ENCODE results near the gene ARHGAP22. TPM values are rescaled to one million over a fixed set of nuclear protein-coding genes. Genes with fewer than 3 reads are reported as not detected.
"Not testable (repeated sequence)": the region's sequence is repeated elsewhere in the genome, so short reads cannot be mapped to it uniquely, and the experiment has no call there.

ARHGAP22 gene
- total RNA-seq, 3 donors from 2014 or later (not counting 1 experiment from before 2014, with no cell fraction given) = 0.21 to 0.40 TPM; not detected in 1

DNA sequence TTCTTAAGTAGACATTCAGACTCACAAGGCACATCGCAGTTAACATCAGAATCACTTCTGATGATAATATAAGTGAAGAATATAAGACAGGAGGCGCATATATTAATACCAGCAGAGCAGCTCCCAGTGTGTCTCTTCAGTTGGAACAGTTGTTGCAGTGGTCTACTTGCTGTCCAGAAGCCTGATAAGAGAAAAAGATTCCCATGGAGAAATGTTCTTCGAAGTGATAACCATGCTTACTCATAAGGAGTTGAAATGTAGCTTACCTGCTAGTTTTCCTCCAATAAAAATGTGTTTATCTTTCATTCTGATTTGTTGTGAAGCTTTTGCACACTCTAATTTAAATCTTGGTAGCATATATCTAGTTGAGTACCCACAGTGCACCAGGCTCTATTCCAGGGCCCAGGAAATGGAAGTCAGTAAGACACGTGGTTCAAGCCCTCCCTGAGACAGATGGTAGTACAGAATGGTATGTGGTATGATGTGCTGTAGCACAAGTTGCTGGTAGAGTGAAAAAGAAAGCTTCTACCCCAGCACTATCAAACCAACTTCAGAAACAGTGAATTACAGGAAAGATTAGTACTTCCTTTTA lies 174.4 kb downstream of the ARHGAP22 start:
- H3K27ac ChIP-seq (ENCODE audit: low read length) = no peak overlapping the region
- H3K9me3 ChIP-seq (ENCODE audit: control insufficient read depth, insufficient read depth, low read length) = no peaks in the 10 kb centered on the region
- H3K36me3 ChIP-seq (ENCODE audit: control insufficient read depth, insufficient read depth, low read length) = peaks cover 10% of the 10 kb centered on the region
- DNase-seq (no peak), ATAC-seq (no peak)
- Mint-ChIP-seq H3K27me3 (ENCODE audit: low read depth in 2 of 2) (no peaks in the 10 kb centered on the region), H3K4me3 (no peak overlapping the region), H3K4me1 (no peaks in the 10 kb centered on the region), H3K9me3 (no peaks in the 10 kb centered on the region), H3K36me3 (peaks cover 7% of the 10 kb centered on the region), H3K27ac (no peak overlapping the region)
- no peaks in the 10 kb centered on the region for H3K27me3 ChIP-seq (ENCODE audit: control insufficient read depth, insufficient read depth, low read length)
- H3K4me1 ChIP-seq (ENCODE audit: control insufficient read depth, insufficient read depth, low read length) = no peaks in the 10 kb centered on the region
- intact Hi-C loops (cut with micrococcal nuclease) = no loop called here
- TF ChIP-seq, protein P1, sequence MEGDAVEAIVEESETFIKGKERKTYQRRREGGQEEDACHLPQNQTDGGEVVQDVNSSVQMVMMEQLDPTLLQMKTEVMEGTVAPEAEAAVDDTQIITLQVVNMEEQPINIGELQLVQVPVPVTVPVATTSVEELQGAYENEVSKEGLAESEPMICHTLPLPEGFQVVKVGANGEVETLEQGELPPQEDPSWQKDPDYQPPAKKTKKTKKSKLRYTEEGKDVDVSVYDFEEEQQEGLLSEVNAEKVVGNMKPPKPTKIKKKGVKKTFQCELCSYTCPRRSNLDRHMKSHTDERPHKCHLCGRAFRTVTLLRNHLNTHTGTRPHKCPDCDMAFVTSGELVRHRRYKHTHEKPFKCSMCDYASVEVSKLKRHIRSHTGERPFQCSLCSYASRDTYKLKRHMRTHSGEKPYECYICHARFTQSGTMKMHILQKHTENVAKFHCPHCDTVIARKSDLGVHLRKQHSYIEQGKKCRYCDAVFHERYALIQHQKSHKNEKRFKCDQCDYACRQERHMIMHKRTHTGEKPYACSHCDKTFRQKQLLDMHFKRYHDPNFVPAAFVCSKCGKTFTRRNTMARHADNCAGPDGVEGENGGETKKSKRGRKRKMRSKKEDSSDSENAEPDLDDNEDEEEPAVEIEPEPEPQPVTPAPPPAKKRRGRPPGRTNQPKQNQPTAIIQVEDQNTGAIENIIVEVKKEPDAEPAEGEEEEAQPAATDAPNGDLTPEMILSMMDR (IDR thresholded peaks at IDR 0.05) = no peak
- 81% methylated on average over 4 of the region's 4 CpGs for WGBS (ENCODE audit: insufficient coverage)
- H3K4me3 ChIP-seq (ENCODE audit: low read length) = no peak overlapping the region

DNA sequence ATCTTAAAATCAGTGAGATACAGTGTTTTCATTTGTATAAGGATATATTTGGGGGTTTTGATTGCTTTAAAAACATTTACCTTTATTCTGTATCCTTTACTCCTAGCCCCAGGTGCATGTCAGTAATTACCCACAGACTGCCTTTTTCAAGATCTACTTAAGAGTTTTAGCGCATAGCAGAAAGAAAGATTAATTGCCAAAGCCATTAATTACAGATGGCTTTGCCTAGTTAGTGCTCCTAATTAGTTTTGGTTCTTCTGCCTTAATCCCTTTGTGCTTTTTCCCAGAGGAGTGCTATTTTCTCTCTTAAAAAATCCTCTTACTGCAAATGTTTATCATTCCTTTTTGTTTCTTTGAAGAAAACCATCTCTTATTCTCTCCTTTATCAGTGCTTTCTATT lies 175.6 kb downstream of the ARHGAP22 start:
- ATAC-seq = no peak
- TF ChIP-seq, protein P1 (IDR thresholded peaks at IDR 0.05) = no peak
- 100% methylated on average over 1 of the region's 1 CpG for WGBS (ENCODE audit: insufficient coverage)
- H3K27ac Mint-ChIP-seq = no peak overlapping the region
- Histone ChIP-seq H3K36me3 (ENCODE audit: control insufficient read depth, insufficient read depth, low read length) (peaks cover 7% of the 10 kb centered on the region), H3K27me3 (ENCODE audit: control insufficient read depth, insufficient read depth, low read length) (no peaks in the 10 kb centered on the region), H3K4me1 (ENCODE audit: control insufficient read depth, insufficient read depth, low read length) (no peaks in the 10 kb centered on the region), H3K9me3 (ENCODE audit: control insufficient read depth, insufficient read depth, low read length) (no peaks in the 10 kb centered on the region), H3K27ac (ENCODE audit: low read length) (no peak overlapping the region), H3K4me3 (ENCODE audit: low read length) (no peak overlapping the region)
- no peak overlapping the region for H3K4me3 Mint-ChIP-seq
- DNase-seq = no peak
- intact Hi-C loops (cut with micrococcal nuclease) = no loop called here
- no peaks in the 10 kb centered on the region for H3K9me3 Mint-ChIP-seq
- H3K27me3 Mint-ChIP-seq (ENCODE audit: low read depth in 2 of 2) = no peaks in the 10 kb centered on the region
- H3K4me1 Mint-ChIP-seq = no peaks in the 10 kb centered on the region
- H3K36me3 Mint-ChIP-seq = peaks cover 7% of the 10 kb centered on the region

DNA sequence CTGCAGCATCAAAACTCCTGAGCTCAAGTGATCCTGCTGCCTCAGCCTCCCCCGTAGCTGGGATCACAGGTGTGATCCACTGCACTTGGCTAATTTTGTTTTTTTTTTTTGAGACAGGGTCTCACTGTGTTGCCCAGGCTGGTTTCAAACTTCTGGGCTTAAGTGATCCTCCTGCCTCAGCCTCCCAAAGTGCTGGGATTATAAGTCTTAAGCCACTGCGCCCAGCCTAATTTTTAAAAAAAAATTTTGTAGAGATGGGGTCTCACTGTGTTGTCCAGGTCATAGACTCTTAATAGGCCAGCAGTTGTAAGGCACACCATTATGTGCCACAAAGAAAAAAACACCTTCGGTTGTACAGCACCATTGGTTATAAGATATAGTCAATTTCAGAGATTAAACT lies 176.0 kb downstream of the ARHGAP22 start:
- Mint-ChIP-seq H3K27me3 (ENCODE audit: low read depth in 2 of 2) (no peaks in the 10 kb centered on the region), H3K4me1 (no peaks in the 10 kb centered on the region), H3K36me3 (peaks cover 7% of the 10 kb centered on the region), H3K9me3 (no peaks in the 10 kb centered on the region), H3K4me3 (no peak overlapping the region), H3K27ac (no peak overlapping the region)
- 100% methylated on average over 3 of the region's 3 CpGs for WGBS (ENCODE audit: insufficient coverage)
- no peaks in the 10 kb centered on the region for H3K9me3 ChIP-seq (ENCODE audit: control insufficient read depth, insufficient read depth, low read length)
- DNase-seq (no peak), ATAC-seq (no peak)
- TF ChIP-seq, protein P1 (IDR thresholded peaks at IDR 0.05) = no peak
- H3K4me3 ChIP-seq (ENCODE audit: low read length) = no peak overlapping the region
- no peak overlapping the region for H3K27ac ChIP-seq (ENCODE audit: low read length)
- intact Hi-C loops (cut with micrococcal nuclease) = no loop called here
- H3K36me3 ChIP-seq (ENCODE audit: control insufficient read depth, insufficient read depth, low read length) = peaks cover 7% of the 10 kb centered on the region
- H3K4me1 ChIP-seq (ENCODE audit: control insufficient read depth, insufficient read depth, low read length) = no peaks in the 10 kb centered on the region
- no peaks in the 10 kb centered on the region for H3K27me3 ChIP-seq (ENCODE audit: control insufficient read depth, insufficient read depth, low read length)

DNA sequence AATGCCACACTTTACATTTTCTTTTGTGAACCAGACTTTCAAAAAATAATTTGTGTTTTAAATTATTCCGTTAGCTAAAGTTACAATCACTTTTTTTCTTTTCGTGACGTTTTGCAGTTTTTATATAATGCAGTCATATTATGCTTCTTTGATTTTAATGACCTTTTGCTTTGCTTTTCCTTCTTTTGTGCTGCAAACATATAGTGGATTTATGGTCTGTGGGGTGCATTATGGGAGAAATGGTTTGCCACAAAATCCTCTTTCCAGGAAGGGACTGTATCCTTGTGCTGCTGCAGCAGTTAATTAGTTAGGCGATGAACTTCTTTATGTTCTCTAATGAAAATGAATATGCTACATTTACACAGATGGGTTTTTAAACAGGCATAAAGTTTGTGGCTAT lies 181.0 kb downstream of the ARHGAP22 start:
- 100% methylated on average over 4 of the region's 4 CpGs for WGBS (ENCODE audit: insufficient coverage)
- H3K9me3 Mint-ChIP-seq = no peaks in the 10 kb centered on the region
- Histone ChIP-seq H3K9me3 (ENCODE audit: control insufficient read depth, insufficient read depth, low read length) (no peaks in the 10 kb centered on the region), H3K4me3 (ENCODE audit: low read length) (no peak overlapping the region), H3K36me3 (ENCODE audit: control insufficient read depth, insufficient read depth, low read length) (peaks cover 7% of the 10 kb centered on the region), H3K27me3 (ENCODE audit: control insufficient read depth, insufficient read depth, low read length) (no peaks in the 10 kb centered on the region), H3K27ac (ENCODE audit: low read length) (no peak overlapping the region), H3K4me1 (ENCODE audit: control insufficient read depth, insufficient read depth, low read length) (no peaks in the 10 kb centered on the region)
- DNase-seq (no peak), ATAC-seq (no peak)
- TF ChIP-seq, protein P1 (IDR thresholded peaks at IDR 0.05) = no peak
- H3K27me3 Mint-ChIP-seq (ENCODE audit: low read depth in 2 of 2) = no peaks in the 10 kb centered on the region
- intact Hi-C loops (cut with micrococcal nuclease) = no loop called here
- H3K4me3 Mint-ChIP-seq = no peak overlapping the region
- H3K4me1 Mint-ChIP-seq = no peaks in the 10 kb centered on the region
- H3K36me3 Mint-ChIP-seq = peaks cover 7% of the 10 kb centered on the region
- H3K27ac Mint-ChIP-seq = no peak overlapping the region

DNA sequence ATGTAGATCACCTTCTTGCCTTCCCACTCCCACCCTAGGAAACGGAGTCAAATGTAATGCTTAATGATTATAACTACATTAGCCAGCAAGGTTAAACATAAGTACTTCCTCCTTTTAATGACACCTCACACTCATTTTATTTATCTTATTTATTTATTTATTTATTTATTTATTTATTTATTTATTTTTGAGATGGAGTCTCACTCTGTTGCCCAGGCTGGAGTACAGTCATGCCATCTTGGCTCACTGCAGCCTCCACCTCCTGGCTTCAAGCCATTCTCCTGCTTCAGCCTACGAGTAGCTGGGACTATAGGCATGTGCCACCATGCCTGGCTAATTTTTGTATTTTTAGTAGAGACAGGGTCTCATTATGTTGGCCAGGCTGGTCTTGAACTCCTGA lies 183.0 kb downstream of the ARHGAP22 start:
- H3K4me1 Mint-ChIP-seq; DNase-seq; H3K36me3 Mint-ChIP-seq; H3K4me3 Mint-ChIP-seq; intact Hi-C loops (cut with micrococcal nuclease); H3K36me3 ChIP-seq (ENCODE audit: control insufficient read depth, insufficient read depth, low read length); ATAC-seq; H3K27me3 ChIP-seq (ENCODE audit: control insufficient read depth, insufficient read depth, low read length); H3K27me3 Mint-ChIP-seq (ENCODE audit: low read depth in 2 of 2); H3K9me3 Mint-ChIP-seq; H3K27ac ChIP-seq (ENCODE audit: low read length); H3K4me1 ChIP-seq (ENCODE audit: control insufficient read depth, insufficient read depth, low read length); H3K27ac Mint-ChIP-seq; H3K4me3 ChIP-seq (ENCODE audit: low read length); H3K9me3 ChIP-seq (ENCODE audit: control insufficient read depth, insufficient read depth, low read length): not testable (repeated sequence)
- WGBS (ENCODE audit: insufficient coverage) = 100% methylated on average over 1 of the region's 2 CpGs
